Stimulated activated CD4-positive, alpha-beta T cell treated with anti-CD3 and anti-CD28 coated beads, Interleukin-15, amount 100 ng/mL, for 24 hours (primary cell): Measurements from ENCODE around the gene PODN.

Experiments used
- DNase-seq: peaks from one replicate; pipeline ENCODE4 v3.0.0-alpha.2; 2020

The PODN gene

GRCh38 chr1:53091841-53092645 is 30.0 kb downstream of the PODN start:
- DNase-seq, result no peak

DNA sequence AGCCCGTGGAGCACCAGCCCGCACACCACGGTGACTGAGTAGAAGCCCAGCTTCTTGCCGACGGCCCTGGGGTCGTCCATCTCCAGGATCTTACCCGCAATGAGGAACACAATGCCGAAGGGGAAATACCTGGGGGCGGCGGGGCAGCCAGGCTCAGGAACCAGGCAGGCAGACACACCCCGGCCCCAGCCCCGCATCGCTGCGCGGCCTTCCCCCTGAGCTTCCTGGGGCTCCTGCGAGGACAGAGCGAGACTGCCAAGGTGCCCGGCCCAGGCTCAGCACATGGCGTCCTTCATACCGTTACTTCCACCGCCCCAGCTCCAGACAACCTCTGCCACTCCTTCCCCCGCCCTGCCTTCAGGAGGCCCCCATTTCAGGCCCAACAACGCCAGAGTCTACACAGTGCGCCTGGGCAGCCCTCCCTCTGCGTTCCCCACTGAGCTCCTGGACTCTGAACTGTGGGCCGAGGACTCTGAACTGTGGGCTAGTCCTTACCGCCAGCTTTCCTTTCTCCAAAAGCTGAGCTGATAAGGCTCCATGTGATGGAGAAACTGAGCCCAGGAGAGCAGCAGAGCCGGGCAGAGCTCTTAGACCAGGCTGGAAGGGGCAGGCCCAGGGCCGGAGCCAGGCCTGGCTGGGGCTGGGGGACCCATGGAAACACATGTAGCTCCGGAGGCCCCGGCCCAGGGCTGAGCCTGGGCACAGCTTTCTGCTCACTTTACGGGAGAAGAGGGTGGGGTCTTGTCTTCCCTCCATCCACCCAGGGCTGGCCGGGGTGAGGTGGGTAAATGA is 30.8 kb downstream of the PODN start:
- no peak for DNase-seq

GRCh38 chr1:53093451-53093754 is 31.4 kb downstream of the PODN start:
- no peak for DNase-seq

GRCh38 chr1:53093778-53094532 is 31.9 kb downstream of the PODN start:
- DNase-seq, result no peak

GRCh38 chr1:53094533-53094919 is 32.5 kb downstream of the PODN start:
- no peak for DNase-seq

DNA sequence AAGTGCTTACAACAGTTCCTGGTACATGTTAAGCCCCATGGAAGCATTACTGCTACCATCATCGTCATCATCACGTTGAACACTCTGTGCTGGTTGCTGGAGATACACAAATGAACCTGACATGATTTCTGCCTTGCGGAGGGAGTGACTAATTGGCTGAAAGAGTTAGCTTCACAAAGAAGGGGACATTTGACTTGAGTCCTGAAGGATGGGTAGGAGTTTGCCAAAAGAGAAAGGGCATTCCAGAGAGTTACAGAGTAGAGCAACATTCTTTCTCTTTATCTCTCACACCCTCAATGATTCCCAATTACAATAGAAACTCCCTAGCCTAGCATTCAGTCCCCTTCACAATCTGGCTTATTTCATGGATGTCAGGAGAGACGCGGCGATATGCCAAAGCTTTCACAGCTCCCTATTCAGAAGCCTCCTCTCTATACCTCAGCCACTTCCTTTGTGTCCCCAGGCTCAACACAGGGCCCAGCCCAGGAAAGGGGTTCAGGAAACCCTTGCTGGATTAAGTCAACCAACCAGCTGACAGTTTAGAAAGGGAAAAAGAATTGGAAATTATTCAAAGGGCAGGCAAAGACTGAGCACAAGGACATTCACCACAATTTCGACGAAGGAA is 42.4 kb downstream of the PODN start:
- no peak for DNase-seq

GRCh38 chr1:53107090-53107489 is 45.1 kb downstream of the PODN start:
- DNase-seq, result no peak

- no peak for DNase-seq
Measured at GRCh38 chr1:53107570-53108322, 45.7 kb downstream of the PODN start.

GRCh38 chr1:53108646-53109580 is 46.9 kb downstream of the PODN start:
- DNase-seq, result no peak

GRCh38 chr1:53110370-53111072 is 48.5 kb downstream of the PODN start:
- DNase-seq, result peak; percentile 70

DNA sequence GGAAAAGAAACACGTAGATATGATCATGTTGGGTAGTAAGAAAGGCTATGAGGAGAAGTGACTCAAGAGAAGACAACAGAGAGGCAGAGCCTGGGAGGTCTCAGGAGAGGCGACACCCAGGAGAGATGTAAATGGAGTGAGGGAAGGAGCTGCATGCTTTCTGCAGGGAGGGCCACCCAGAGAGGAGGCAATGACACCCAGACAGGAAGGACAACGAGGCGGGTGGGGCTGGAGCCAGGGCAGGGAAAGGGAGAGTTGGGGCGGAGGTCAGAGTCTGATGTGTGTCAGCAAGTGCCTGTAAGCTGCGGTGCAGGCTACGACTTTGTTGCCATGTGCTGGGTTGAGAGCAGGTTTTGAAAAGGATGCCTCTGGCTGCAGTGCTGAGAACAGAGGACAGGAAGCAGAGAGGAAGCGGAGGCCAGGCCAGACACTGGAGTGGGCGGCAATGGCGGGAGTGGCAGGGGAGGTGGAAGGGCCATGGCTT is 49.1 kb downstream of the PODN start:
- no peak for DNase-seq

DNA sequence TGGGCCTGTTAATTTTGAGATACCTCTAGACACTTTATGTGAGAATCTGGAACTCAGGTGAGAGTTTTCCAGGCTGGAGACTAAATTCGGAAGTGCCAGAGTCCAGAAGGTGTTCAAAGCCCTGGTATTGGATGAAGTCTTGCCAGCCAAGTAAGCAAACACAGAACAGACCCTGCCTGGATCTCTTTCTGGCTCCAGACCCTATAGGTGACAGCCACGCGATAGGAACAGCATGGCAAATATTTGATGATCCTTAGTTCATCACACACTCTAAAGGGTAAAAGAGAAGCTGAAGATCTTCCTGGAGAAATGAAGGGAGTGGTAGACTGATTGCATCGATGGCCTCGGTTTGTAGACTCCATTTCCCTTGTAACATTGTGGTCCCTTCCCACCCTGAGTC is 49.7 kb downstream of the PODN start:
- no peak for DNase-seq

- no peak for DNase-seq
Measured at GRCh38 chr1:53112271-53112774, 50.3 kb downstream of the PODN start.

- no peak for DNase-seq
Measured at GRCh38 chr1:53112861-53113260, 50.8 kb downstream of the PODN start.

DNA sequence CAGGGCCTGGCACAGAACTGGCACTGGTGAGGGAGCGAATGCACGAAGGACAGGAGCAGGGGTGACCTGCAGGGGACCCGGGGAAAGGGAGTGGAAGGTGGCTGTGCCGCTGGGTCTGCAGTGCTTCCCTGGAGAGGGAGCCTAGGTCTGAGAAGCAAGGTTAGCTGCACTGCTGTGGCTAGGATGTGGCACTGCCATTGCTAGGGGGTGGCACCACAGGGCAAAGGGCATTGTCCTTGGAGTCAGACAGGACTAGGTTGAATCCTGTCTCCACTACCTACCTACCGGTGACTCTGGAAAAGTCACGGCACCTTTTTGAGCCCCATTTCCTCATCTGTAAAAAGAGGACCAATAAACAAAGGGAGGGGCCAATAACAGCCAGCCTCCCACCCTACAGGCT is 52.1 kb downstream of the PODN start:
- DNase-seq, result no peak

GRCh38 chr1:53114581-53115400 is 52.8 kb downstream of the PODN start:
- DNase-seq, result no peak

DNA sequence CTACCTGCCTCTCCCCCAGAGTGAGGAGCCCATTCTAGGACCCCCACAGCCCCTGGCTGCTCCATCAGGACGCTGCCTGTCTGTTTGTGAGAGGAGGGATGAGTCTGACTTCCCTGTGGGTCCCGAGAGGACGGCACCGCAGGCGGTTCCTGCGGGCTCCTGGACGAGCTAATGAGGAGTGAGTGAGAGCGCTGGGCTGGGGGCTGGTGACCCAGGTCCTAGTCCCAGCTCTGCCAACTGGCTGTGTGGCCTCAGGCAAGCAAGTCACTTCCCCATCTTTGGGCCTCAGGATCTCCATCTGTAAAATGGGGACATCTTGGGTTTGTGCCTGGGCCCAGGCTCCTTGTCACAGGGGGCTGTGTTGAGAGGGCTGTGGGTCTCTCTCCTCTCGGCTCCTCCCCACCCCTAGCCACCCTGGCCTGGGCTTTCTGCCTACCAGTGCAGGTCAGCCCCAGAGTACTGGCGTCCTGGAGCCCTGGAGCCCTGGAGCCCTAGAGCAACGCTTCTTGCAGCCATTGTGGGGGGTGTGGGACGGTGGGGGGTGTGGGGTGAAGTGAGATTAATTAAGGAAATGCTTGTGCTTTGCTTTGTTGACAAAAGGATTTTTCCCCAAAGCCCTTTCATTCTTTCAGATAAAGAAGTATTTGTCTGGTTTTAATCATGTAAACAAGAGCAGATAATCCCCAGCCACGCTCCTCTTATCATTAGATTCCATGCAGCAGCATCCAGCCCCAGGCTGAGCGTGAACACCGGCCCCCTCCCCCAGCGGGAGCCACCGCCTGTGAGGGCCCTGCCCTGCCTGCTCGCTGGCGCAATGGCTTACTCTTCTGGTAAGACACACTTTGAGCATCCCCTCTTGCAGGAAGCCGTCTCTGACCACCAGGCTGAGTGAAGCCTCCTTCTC is 53.6 kb downstream of the PODN start:
- DNase-seq, result no peak

DNA sequence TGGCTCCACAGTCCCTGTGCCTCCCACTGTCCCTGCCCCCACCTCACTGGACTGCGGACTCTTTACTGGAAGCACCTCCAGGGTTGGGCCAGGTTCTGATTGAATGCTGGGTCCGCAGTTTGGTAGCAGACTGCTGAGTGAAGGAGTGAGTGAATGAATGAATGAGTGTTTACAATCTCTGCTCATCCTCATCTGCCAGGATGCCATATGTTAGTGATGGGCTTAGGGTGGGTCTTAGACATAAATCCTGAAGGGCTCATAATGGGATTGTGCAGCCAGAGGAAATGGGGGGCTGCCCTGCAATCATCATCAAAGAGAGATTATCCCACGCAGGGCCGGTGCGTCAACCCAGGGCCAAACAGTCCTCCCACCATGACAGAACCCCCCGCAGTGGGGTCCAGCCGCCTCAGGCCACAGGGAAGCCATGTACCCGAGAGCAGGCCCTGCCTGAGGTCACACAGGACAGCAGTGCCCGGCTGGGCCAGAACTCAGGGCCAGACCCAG is 54.3 kb downstream of the PODN start:
- no peak for DNase-seq
